HG02885 (cell line): ENCODE data around the gene STK36.

Source experiments
- ATAC-seq: cut with Tn5 transposase; IDR thresholded peaks from one replicate; pipeline ENCODE4 v1.9.1; 2021; ENCODE audit warnings: mild to moderate bottlenecking; ENCODE audit not compliant: unreplicated experiment, poor library complexity

STK36 gene

GRCh38 chr2:218745559-218746469 lies 73.9 kb downstream of the STK36 start:
- ATAC-seq: no peak

GRCh38 chr2:218746470-218746795 lies 74.5 kb downstream of the STK36 start:
- no peak for ATAC-seq

- ATAC-seq: no peak
These were observed 75.1 kb downstream of the STK36 start for GRCh38 chr2:218746960-218747359.

GRCh38 chr2:218748741-218749441 lies 77.0 kb downstream of the STK36 start:
- ATAC-seq: no peak
